ENCODE measurements around the gene L2HGDH.

DNA sequence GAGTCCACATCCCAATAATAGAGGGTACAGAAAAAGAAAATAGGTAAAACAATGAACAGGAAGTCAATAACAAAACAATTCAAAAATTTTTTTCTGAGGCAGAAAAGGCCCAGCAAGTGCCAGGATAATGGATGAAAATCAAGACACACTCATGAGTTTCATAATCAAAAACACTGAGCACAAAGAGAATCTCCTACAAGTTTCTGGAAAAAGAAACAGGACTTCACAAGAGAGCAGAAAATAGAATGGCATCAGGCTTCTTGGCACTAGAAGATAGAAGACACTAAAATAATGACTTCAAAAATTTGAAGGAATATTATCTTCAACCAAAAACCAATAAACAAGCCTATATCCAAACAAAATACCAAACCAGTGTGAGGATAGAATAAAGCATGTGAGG lies 36.9 kb upstream of the L2HGDH start:
- TF ChIP-seq, protein P1, sequence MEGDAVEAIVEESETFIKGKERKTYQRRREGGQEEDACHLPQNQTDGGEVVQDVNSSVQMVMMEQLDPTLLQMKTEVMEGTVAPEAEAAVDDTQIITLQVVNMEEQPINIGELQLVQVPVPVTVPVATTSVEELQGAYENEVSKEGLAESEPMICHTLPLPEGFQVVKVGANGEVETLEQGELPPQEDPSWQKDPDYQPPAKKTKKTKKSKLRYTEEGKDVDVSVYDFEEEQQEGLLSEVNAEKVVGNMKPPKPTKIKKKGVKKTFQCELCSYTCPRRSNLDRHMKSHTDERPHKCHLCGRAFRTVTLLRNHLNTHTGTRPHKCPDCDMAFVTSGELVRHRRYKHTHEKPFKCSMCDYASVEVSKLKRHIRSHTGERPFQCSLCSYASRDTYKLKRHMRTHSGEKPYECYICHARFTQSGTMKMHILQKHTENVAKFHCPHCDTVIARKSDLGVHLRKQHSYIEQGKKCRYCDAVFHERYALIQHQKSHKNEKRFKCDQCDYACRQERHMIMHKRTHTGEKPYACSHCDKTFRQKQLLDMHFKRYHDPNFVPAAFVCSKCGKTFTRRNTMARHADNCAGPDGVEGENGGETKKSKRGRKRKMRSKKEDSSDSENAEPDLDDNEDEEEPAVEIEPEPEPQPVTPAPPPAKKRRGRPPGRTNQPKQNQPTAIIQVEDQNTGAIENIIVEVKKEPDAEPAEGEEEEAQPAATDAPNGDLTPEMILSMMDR (IDR thresholded peaks at IDR 0.05; ENCODE audit: low read depth, low read length, poor library complexity, severe bottlenecking): no peak
- TF ChIP-seq EZH2phosphoT487 (IDR thresholded peaks at IDR 0.05; ENCODE audit: borderline replicate concordance, low read length): no peak

Data from DOHH2 (cell line).